ENCODE measurements around the gene WNT3. TPM values are rescaled to one million over a fixed set of nuclear protein-coding genes. Genes with fewer than 3 reads are reported as not detected.
"Not testable (repeated sequence)": the region's sequence is repeated elsewhere in the genome, so short reads cannot be mapped to it uniquely, and the experiment has no call there.

The WNT3 gene, protein sequence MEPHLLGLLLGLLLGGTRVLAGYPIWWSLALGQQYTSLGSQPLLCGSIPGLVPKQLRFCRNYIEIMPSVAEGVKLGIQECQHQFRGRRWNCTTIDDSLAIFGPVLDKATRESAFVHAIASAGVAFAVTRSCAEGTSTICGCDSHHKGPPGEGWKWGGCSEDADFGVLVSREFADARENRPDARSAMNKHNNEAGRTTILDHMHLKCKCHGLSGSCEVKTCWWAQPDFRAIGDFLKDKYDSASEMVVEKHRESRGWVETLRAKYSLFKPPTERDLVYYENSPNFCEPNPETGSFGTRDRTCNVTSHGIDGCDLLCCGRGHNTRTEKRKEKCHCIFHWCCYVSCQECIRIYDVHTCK
- total RNA-seq, result 5.9 TPM

DNA sequence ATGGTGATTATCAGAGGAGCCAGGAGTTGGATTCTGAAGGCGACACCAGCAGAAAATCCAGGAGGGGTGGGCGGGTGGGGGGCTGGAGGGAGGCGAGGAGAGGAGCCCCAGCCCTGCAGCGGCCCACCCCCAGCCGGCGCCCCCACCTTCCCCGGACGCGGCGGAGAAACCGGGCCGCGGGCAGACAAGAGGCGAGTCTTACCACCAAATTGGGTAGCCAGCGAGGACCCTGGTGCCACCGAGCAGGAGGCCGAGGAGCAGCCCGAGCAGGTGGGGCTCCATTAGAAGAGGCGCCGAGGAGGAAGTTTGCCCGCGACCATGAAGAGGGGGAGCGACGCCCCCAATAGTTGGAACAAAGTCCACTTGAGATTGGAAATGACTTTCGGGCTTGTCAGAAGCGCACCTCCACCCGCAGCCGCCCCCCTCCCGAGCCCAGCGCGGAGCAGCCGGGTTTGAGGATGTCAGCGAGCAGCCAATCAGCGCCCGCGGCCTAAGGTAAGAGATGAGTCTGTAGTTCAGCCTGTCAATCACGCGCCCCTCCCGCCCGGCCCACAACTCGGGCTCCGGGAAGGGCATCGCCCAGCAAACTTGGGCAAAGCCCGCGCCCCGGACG, at the start of gene WNT3:
TSS of gene WNT3 (minus strand) at position 377 of the 613 bp plus-strand sequence. CDS start at position 282, 95 bp downstream.
- no peak for ATAC-seq

DNA sequence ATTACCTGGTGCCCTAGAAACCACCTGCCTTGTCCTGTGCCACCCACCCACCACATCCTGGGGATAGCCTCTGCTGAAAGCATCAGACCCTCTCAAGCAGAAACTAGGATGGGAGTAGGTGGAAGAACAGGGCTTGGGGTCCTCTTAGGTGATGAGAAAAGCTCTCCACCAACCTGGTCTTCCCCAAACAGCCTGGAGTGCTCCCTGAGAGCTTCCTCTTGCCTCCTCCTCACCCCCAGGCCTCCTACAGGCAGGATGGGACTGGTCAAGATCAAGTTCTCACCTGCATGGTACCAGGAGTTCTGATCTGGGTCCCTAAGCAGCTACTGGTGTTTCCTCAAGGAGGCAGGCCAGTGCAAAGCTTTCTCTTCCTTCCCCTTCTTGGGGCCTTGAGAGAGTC, 48.3 kb upstream of the WNT3 start:
- no peak for ATAC-seq

DNA sequence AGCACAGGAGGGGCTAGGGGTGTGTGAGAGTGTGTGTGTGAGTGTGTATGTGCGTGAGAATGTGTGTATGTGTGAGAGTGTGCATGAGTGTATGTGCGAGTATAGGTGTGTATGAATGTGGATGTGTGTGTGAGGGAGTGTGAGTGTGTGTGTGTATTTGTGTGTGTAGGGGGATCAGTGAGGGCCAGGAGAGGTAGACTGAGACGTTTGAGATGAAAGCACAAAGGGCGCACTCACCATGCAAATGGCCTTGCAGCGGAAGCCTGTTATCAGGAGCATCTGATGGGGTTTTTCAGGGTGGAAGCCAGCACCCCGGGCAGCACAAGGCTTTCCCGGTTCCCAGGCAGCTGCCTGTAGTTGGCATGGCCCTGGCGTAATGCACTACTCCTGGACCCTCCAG, 47.8 kb upstream of the WNT3 start:
- no peak for ATAC-seq

DNA sequence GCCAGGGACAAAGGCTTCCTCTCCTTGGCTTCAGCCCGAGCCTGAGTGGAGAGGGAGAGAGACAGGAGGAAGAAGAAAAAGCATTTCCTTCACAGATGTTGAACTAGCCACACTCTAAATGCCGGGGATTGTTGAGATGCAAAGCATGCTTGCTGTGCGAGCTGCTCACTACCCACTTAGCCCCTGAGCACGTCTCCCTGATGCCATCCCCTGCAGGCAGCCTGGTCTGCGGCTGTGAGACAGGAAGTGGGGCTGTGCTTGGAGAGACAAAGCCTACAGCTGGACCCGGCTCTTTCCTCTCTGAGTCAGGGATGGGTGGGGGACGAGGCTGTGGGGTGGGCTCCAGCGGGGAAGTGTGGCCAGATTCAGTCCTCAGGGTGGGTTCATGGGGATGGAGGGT, 46.6 kb upstream of the WNT3 start:
- no peak for ATAC-seq

DNA sequence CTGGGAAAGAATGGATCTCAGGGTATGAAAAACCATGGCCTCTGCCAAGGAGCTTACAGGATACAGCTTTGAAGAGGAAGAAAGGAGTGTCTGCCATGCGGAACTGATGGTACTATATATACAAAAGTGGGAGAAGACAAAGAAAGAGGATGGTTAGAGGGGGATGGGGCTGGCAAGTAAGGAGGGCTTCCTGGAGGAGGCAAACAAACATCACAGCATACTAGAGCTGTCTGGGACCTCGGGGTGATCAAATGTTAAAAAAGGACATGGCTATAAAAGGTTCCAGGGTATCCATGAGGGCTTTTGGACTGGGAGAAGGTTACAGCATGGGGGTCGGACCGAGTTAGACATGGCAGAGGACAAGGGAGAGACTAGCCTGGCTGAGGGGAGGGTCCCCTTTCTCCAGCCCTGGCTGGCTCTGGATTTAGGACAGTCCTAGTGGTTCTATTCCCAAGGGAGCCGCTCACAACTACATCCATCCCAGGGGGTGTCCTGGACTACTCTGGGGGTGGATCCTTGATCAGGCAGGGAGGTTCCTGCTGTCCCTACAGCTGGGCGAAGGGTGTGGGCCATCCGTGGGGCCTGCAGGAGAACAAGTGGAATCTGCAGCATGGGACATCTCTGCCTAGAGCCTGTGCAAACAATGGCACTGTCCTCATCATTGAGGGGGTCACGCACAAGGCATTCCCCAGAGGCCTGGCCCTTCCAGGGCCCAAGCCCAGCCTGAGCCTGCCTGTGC, 45.1 kb upstream of the WNT3 start:
- no peak for ATAC-seq

DNA sequence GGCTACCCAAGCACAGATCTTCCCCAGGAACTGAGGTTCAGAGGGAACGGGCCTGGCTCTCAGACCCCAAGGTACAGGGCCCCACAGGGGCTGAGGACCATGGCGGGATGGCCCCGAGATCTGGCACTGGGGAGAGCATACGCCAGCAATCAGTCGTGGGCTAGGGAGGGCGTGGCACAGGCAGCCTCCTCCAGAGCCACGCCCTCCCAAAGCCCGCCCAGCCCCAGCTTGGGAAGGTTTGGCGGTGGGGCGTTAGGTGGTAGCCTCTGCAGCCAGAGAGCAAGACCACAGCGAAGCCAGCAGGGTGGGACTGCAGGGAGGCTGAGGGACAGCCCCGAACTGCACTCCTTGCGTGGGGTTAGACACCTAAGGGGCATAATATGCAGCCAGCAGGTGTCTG, 44.5 kb upstream of the WNT3 start:
- no peak for ATAC-seq

DNA sequence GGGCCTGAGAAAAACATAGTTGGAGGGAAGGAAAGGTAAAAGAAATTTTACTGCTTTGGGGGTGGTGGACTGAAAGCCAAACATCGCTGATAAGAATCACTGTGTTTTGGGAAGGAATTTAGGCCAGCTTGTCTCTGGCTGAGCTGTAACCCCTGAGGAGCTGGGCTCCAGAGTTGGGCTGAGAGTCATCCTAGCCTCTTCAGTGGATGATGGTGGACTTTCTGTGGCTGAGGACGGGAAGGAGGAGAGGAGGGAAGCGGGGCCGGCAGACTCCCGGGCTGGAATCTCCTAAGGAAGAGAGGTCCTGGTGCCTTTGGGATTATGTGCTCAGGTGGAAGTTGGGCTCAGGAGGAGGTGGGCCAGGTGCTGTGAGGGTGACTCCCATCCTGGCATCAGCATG, 41.5 kb upstream of the WNT3 start:
- ATAC-seq, result no peak

DNA sequence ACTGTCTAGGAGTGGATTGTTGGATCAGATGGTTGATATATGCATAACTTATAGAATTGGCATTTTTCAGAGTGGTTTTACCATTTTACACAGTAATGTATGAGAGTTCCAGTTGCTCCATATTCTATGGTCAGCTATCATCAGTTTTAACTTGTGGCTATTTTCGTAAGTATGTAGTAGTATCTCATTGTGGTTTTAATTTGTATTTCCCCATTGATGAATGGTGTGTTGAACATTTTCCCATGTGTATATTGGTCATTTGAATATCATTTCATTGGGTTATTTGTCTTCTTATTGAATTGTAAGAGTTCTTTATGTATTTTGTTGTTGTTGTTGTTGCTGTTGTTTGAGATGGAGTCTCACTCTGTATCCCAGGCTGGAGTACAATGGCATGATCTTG, 39.1 kb upstream of the WNT3 start:
- ATAC-seq, result no peak

DNA sequence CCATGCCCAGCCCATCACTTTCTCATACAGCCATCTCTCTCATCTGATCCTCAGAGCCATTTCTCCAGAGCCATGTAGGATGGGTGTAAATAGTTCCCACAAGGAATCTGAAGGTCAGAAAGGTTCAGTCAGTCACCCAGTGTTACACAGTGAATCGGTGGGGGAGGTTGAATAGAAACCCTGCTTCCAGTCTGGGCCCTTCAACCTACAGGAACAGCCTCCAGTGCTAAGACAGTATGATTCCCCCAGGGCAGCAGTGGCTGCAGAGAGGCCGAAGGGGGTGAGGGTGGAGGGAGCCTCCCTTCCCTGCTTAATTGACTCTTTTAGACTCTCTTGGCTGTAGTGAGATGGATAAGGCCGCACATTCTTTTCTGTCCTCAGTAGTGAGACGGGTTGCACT, 36.5 kb upstream of the WNT3 start:
- no peak for ATAC-seq

DNA sequence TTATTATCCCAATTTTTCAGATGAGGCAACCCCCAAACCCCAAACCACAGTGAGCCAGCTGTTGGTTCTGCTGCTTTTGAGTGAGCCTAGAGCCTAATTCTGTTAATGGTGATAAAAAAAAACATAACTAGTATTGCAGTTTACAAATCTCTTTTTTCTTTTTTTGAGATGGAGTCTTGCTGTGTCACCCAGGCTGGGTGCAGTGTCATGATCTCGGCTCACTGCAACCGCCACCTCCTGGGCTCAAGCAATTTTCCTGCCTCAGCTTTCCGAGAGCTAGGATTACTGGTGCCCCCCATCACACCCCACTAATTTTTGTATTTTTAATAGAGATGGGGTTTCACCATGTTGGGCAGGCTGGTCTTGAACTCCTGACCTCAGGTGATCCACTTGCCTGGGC, 36.0 kb upstream of the WNT3 start:
- ATAC-seq, result no peak

DNA sequence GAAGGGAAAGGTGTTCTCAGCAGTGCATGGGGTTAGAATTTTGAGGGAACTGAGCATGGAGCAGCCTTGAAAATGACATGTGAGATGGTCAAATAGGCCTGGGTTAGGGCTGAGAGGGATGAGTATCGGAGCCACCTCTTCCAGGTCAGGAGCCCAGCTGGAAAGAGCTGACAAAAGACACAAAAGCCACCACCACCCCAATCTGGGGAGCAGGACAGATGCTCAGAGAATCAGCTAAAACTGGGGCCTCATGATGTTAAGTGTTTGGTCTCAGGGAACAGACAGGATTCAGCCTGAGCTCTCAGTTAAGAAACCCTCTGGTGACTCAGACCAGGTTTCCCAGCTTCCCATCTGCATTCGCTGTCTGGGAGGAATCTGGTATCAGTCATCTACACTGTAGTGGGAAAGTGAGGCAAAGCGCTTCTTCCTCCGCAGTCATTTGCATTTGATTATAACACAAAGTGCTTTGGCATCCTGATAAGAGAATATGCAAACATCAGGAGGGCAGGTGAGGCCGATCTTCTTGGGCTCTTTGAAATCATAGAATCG, 35.5 kb upstream of the WNT3 start:
- ATAC-seq, result no peak

DNA sequence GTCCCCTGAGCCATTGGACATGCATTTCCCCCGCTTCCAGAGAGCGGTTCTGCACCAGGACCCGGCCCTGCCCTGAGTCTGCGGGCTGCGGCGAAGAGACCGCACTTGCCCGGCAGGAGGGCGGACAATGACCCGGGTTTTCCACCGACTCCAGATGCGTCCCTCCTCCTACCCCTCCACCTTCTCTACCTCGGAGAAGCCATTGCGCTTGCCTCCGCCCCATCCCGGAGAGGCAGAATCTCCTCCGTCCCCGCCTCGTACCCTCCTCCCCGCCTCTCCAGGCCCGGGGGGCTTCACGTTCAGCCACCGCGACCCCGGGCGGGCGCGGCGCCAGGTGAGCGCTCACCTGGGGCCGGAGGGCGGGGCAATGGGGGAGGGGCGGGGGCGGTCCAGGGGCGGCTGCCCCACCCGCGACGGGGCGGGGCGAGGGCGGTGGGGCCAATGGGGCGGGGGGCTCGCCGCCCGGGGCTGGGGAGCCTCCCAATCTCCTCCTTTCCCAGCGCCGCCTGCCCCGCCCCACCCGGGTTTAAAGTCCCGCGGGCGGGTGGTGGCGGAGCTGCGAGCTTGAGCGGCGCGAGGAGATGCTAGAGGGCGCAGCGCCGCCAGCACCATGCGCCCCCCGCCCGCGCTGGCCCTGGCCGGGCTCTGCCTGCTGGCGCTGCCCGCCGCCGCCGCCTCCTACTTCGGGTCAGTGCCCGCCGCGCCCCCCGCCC, 32.7 kb upstream of the WNT3 start, which contains the start of gene WNT9B:
TSS of gene WNT9B (plus strand) at position 555 of the 713 bp plus-strand sequence. CDS start at position 611, 56 bp downstream.
- ATAC-seq, result peak; percentile 65

DNA sequence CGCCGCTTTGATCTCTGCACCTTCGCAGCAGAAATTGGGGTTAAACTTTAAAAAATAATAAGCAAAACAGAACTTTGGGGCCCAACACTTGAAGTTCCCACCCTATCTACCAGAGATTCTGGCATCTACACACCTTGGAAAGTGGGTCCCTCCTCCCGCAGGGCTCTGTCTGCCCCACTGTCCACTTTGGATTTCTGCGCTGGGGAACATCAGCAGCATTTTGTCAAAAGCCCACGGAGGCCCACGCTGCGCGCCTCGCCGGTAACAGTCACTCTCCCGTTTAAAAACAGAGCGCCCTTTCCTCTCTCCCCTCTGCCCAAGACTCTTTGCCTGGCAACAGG, 32.2 kb upstream of the WNT3 start:
- ATAC-seq, result no peak

DNA sequence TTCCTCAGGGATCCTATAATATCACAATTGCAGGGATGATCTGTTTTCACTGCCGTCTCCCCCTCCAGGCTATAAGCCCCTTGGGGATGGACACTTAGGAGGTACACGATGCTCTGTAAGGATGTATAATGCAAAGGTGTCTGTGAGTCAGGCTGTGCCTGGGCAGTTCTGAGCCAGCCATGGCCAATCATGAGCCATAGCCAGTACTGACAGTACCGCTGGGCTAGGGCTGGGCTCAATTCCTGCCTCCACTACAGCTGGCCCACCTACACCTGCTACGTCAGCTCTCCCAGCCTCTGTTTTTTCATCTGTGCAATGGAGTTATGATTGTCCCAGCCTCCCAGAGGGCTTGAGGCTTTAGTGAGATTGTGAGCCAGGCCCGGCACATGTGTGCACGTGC, 30.0 kb upstream of the WNT3 start:
- no peak for ATAC-seq

DNA sequence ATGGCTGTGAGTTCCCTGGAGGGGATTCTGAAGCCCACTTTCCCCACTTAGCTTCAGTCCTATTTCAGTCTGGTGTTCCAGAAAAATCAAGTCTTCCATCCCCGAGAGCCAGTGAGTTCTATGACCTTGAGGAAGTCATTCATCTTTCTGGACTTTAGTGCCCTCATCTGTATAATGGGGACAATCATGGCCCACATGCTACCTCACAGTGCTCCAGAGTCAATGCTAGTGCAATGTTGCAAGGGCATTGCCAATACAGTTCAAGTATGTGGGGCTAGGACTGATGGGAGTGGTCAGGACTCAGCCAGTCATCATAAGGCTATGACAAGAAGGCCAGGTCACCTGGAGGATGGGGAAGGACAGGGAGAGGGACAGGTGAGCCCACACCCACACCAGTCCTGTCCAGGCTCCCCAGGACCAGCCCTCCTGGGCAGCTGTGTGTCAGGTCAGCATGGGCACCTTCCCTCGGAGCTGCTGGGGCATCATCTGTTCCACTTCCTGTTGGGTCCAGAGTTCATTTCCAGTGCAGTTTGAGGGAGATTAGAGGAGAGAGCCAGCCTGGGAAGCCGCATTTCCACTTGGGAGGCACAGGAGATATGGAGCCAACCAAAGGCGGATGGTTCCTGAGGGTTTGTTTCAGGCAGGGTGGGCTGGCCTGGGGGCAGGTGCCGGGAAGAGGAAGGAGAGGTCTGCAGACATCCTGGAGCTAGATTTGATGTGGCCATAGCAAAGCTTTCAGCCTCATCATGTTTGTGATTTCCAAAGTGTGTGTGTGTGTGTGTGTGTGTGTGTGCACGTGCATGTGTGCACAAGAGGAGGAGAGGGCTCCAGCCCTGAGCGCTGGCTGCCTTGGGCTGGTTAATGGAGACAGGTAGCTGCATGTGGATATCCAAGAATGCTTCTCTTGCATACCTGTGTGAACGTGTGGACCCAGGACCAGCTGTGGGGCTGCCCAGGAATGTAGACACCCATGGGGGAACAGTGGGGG, 29.0 kb upstream of the WNT3 start:
- ATAC-seq, result no peak

DNA sequence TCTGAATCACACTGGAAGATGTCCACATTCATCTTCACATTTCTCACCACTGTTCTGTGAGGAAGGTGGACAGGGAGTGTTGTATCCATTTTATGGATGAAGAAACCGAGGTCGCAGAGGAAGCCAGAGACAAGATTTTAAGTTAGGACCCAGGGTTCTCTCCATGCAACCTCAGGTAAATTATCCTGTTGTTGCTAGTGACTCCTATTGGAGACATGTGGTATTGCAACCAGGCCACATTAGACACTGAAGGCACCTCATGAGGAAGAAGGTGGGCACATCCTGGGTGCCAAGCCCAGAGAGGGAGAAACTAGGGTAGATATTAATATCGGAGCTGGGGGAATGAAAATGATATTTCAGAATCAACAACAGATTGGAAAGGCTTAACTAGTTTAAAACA, 24.3 kb upstream of the WNT3 start:
- no peak for ATAC-seq

DNA sequence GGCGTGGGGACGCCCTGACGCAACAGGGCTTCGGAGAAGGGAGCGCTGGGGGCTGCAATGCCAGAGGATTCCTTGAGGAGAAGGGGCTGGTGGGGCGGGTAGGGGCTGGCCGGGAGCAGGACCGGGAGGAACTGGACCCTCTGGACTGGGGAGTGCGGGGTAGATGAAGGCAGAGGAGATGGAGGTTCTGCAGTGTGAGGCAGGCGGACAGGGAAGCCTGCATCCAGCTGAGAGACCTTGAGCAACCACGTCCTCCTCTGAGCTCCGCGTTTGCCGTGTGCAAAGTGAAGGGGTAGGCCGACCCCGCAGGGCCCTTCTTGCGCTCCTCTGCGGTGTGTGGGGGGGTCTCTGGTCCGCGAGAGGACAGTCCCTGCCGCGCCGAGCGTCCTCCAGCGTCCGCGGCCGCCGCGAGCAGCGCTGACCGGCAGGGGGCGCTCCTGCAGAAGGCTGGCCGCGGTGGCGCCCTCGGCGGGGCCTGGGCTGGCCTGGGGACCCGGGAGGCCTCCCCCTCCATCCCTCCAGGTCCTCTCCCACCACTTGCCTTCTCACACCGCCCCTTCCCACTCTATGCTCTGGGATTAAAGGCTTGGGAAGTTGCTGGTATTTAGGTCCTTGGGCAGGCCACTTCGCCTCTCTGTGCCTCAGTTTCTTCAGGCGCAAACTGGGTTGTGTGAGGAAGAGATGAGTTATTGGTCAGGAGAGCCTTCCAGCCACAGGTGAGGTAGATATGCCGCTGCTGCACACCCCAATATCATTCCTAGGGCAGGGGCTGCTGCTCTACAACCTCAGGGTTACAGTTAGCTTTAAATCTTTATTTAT, 23.3 kb upstream of the WNT3 start:
- ATAC-seq, result peak; percentile 71

DNA sequence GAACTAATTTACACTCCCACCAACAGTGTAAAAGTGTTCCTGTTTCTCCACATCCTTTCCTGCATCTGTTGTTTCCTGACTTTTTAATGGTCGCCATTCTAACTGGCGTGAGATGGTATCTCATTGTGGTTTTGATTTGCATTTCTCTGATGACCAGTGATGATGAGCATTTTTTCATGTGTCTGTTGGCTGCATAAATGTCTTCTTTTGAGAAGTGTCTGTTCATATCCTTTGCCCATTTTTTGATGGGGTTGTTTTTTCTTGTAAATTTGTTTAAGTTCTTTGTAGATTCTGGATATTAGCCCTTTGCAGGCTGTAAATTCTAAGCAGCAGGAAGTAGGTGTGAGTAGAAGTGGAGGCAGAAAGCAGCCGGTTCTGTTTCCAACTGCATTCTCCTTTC, 22.1 kb upstream of the WNT3 start:
- ATAC-seq, result not testable (repeated sequence)

DNA sequence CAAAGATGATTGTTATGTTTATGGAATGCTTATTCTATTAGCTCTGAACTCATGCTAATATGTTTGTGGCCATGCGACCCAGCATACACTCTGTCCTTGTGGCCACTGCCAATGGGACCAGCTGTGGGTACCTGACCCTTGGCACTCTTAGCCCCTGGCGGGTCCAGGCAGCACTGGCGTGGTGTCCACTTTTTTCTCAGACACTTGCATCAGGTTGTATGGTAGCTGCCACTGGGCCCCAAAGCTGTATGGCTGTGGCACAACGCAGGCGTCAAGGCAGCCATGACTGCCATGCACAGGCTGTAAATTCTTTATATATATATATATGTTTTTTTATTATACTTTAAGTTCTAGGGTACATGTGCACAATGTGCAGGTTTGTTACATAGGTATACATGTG, 20.7 kb upstream of the WNT3 start:
- no peak for ATAC-seq

DNA sequence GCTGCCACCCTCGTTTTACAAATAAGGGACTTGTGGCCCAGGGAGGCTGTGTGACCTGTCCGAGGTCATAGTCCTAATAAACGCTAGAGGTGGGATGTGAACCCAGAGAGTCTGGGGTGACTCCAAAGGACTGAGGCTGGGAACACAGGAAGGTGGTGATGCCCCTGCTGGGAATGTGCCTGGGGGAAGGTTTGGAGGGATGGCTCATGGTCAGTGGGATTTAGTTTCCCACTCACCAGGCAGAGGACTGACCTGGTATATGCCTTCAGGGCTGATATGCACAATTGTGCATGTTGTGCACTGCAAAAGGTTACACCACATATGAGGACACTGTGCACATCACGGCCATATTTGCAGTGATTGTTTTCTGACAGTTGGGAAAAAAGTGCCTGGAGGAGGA, 19.0 kb upstream of the WNT3 start:
- no peak for ATAC-seq

DNA sequence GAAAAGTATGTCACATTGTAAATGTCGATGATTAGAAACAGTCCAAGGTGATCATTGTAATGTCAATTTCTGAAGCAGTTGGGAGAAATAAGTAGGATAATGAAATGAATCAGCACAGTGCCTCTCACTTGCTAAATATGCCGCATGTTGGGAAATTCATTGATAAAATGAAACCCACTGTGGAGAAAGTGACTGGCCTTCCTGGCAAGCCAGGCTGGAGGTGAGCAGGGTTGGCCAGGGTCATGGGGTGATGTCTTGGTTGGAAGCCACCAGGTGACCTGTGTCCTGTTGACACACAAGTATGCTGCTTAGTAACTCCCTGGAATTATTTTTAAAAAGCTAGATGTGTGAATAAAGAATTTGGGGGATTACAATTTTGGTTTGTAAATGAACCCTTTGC, 18.0 kb upstream of the WNT3 start:
- no peak for ATAC-seq

Measured in esophagus mucosa (tissue), 1 donor.